Activated CD4-positive, alpha-beta T cell treated with anti-CD3 and anti-CD28 coated beads, Interleukin-10, Interleukin-2, amounts not matched to agents 100 ng/mL and 50 ng/mL, durations not matched to agents 16 hours and 8 hours (primary cell): ENCODE data around the gene PALS1.
A peak's percentile ranks its signal among the peaks of the same experiment; 100 is the strongest.
"Not testable (repeated sequence)": the region's sequence is repeated elsewhere in the genome, so short reads cannot be mapped to it uniquely, and the experiment has no call there.

ENCODE experiments used
- DNase-seq: peaks from one replicate; pipeline ENCODE4 v3.0.0-alpha.2; 2020

The PALS1 gene

DNA sequence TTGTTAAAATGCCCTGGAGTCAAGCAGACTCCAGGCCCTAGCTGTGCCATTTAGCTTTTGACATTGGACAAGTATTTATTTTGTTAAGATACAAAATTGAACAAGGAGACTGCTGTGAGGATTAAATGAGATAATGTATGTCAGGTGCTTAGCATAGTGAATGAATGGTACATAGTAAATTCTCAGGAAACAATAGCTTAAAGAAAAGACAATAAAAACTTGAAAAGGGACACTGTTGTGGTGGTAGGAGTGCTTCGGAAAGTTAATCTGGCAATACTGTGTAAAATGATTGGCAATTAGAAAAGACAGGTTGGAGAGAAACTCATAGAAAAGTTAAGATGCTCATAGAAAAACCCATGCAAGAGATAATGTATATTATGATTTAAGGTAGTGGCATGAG, 19.7 kb downstream of the PALS1 start:
- DNase-seq: no peak

DNA sequence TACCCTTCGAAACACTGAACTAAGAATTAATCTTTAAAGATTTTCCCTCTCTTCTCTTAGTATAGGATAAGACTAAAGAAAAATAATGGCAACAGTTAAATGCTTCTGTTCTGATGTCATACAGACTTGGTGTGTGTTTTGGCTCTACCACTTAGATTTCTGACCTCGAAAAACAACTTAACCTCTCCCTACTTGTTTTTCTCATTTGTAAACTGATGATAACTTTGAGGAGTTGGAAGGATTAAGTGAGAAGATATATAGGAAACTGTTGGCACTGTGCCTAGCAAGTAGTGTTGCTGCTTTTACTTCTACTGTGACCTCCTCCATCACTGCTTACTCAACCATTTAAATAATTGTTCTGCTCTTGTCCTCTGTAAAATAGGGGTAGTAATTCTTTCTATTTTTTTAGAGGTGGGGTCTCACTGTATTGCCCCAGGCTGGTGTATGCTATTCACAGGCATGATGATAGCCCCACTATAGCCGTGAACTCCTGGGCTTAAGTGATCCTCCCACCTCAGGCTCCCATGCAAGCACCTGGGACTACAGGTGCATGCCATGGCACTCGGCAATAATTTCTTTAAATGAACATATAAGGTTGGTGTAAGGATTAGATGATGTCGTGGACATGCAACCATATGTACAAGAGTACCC, 22.4 kb downstream of the PALS1 start:
- no peak for DNase-seq

DNA sequence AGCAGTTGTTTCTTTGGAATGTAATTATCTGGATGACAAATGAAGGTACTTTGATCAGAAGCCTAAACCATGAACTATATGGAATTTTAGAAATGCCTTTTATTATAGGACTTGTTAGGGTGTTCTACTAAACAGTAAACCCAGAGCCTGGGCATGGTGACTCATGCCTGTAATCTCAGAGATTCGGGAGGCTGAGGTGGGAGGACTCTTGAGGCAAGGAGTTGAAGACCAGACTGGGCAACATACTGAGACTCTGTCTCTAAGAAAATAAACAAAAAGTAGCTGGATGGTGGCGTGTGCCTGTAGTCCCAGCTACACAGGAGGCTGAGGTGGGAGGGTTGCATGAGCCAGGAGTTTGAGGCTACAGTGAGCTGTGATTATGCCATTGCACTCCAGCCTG, 23.9 kb downstream of the PALS1 start:
- DNase-seq: no peak

DNA sequence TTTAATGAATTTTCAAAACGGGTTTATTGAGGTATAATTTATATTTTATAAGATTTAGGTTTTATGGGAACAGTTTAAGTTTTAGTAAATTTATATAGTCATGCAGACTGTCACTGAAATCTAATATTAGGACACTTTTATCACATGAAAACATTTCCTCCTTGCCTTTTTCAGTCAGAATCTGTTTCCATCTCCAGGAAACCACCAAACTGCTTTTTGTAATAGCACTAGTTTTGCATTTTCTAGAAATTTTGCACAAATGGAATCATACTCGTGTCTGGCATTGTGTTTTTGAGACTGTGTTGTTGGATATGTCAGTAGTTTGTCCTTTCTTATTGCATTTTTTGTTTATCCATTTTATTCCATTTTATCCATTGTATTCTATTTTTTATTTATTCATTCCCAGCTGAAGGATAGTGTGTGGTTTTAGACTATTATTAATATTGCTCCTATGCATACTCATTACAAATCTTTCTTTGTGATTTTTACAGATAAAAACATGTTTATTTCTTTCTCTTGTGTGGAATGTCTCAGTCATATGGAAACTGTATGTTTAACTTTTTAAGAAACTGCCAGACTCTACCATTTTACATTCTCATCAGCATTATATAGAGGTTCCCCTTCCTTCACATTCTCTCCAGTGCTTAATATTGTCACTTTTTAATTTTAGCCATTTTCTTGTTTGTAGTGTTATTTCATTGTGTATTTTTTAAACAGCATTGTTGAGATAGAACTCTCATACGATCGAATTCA, 26.5 kb downstream of the PALS1 start:
- peak; percentile 20 for DNase-seq

DNA sequence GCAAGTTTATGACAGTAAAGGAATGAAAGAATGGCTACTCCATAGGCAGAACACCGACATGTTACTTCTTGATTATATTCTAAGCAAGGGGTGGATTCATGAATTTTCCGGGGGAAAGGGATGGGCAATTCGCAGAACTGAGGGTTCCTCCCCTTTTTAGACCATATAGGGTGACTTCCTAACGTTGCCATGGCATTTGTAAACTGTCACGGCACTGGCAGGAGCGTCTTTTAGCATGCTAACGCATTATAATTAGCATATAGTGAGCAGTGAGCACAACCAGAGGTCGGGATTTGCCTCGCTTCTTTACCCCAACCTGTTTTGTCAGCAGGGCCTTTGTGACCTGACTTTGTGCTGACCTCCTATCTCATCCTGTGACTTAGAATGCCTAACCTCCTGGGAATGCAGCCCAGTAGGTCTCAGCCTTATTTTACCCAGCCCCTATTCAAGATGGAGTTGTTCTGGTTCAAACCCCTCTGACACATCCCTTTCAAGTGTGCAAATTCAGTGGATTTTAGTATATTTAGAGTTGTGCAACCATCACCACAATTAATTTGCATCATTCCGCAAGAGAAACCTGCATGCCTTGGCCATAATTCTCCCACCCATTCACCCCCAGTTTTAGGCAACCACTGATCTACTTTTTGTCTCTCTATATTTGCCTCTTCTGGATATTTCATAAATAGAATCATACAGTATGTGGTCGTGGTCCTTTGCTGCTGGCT, 27.4 kb downstream of the PALS1 start:
- DNase-seq: no peak

DNA sequence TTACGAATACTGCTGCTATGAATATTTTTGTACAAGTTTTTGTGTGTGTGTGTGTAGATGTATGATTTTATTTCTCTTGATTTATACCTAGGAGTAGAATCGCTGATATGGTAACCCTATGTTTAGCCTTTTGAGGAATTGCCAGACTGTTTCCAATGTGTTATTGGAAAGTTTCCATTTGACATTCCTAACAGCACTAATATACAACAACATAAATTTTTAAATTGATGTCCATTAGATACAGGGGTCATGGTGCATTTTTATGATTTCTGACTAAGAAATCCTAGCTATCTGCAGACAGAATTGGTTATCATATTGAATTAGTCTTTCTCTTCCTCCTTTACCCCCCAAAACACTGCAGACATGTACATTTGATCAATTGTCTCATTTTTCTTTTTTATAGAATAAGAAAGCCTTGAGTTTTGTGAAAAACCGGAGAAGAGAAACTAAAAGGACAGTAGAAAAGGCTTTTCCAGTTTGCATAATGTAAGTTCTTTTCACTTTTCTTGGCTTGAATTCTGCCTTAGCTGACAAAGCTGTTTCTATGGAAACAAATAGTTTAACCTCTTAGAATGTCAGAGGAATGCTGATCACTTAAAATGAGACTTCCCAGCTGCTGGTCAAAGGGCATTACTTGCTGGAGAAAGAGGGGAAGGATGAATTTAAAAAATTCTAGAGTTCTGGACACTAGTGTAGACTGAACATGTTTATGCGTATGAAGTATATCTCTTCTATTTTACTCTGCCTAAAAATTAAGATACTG, 28.2 kb downstream of the PALS1 start:
- DNase-seq: no peak

DNA sequence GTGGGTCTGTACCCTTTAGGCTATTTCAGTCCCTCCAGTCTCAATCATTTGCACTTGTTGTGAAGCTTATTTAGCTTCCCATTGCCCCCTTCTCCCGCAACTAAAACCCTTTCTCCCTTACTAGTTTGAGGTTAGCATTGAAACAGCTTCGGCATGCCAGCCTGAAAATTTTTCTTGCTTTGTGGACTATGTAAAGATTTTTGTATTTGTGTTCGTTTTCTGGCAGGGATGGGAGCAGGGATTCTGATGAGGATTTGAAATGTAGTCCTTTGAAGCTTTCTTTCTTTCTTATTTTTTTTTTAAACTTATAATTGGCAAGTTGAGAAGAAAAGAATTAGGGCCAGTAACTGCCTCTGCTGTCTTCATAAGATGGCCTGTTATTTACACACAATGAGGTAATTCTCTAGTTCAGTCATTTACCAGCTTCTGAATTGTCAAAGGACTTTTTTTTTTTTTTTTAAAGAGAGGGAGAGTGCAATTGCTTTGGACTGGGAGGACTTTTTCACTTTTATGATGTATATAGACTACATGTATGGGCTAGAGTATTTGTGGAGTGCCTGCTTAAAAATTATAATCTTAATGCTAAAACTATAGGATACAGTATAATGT, 29.0 kb downstream of the PALS1 start:
- DNase-seq: no peak

DNA sequence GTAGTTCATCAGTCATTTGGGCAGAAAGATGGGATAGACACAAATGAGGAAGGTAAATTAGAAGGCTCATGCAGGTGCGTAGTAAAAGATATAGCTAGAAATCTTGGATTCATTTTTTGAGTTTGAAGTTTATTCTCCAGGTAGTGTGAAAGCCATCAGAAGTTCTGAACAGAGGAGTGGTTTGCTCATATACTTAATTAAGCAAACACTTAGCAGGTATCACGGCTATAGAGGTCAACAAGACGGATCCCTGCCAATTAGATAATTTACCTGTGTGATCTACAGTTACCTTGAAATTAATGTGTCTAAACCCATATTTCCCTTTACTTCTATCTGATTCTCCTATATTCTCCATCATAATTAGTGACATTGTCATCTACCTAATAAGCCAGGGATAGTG, 29.7 kb downstream of the PALS1 start:
- DNase-seq: no peak

DNA sequence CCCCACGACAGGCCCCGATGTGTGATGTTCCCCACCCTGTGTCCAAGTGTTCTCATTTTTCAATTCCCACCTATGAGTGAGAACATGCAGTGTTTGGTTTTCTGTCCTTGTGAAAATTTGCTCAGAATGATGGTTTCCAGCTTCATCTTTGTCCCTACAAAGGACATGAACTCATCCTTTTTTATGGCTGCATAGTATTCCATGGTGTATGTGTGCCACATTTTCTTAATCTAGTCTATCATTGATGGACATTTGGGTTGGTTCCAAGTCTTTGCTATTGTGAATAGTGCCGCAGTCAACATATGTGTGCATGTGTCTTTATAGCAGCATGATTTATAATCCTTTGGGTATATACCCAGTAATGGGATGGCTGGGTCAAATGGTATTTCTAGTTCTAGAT, 32.0 kb downstream of the PALS1 start:
- DNase-seq: not testable (repeated sequence)

DNA sequence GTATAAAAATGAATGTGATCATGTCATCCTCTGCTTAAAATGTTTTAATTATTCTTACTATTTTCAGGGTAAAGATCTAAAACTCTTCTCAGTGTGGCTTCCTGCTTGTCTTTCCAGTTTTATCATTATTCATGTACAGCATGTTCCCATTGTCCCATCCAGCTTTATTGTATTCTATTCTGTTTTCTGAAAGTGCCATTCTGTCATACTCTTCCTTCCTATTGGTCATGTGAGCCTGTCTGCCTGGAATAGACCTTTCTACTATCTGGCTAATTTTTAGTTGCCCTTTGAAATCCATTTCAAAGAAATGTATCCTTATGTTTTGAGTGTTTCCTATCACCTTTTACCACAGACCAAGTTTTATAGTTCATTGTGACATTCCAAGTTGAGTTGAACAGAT, 34.9 kb downstream of the PALS1 start:
- no peak for DNase-seq

DNA sequence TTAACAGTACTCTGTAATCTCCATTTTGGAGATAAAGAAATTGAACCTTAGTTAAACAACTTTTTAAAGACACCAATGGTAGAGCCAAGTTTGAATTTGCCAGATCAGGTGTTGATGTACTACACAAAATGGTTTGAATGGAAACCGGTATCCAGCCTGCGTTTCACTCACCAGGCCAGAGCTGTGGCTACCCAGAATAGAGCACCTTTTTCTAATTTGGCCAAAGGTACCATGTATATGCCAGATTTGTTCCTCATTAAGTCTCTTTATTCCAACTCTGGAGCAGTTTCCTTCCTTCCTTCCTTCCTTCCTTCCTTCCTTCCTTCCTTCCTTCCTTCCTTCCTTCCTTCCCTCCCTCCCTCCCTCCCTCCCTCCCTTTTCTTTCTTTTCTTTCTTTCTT, 39.3 kb downstream of the PALS1 start:
- DNase-seq: no peak

DNA sequence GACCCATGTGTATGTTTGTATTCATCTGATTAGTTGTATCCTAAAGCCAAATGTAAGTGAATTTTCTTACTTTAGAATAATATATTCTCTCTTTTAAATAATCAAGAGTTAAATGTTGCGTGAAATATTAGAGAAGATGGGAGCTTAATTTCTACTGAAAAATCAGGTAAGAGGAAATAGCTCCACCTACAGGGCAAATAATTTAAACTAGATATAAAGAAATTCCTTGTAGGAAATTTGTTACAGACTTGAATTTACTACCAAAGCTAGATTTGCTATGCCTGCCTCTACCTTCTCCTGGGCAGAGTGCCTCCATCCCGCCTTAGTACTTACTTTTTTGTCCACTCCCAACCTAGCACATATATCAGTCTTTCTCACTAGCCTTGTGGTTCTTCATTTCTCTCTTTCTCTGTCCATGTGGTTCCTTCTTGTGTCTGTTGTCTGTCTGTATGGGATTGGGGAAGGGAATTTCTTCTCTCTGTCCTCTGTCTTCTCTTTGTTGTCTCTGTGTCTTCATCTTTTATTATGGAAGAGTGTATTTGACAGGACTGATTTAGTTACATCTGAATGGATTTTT, 44.7 kb downstream of the PALS1 start:
- peak; percentile 19 for DNase-seq
